Liver (tissue), 9 donors: ENCODE data around the gene MARCHF11. TPM values are rescaled to one million over a fixed set of nuclear protein-coding genes. Genes with fewer than 3 reads are reported as not detected.

Experiments used
- DNase-seq: peaks from one replicate; pipeline ENCODE4 v3.0.0-alpha.2; 2017; ENCODE audit warnings: low spot score
- H3K27ac ChIP-seq, 2 donors: one replicate each; pipeline ENCODE4 v1.7.0; 2013; ENCODE audit warnings: inconsistent platforms in 2 of 2, low read length in 2 of 2, control low read depth in 1 of 2, low read depth in 1 of 2, mild to moderate bottlenecking in 1 of 2
- H3K27me3 ChIP-seq, 4 donors: one replicate each; pipeline versions ENCODE4 v1.6.1 to v1.7.0; 2013; ENCODE audit warnings: low read length in 3 of 4, inconsistent platforms in 1 of 4, mild to moderate bottlenecking in 1 of 4, moderate library complexity in 1 of 4; ENCODE audit not compliant: control insufficient read depth in 4 of 4, insufficient read depth in 4 of 4
- H3K36me3 ChIP-seq, 4 donors: one replicate each; pipeline versions ENCODE4 v1.6.1 to v1.7.0; 2013; ENCODE audit warnings: low read length in 3 of 4, mild to moderate bottlenecking in 3 of 4, low read depth in 1 of 4, moderate library complexity in 1 of 4; ENCODE audit not compliant: control insufficient read depth in 4 of 4, insufficient read depth in 3 of 4
- H3K4me1 ChIP-seq, 4 donors: one replicate each; pipeline versions ENCODE4 v1.6.1 to v1.7.0; 2013; ENCODE audit warnings: low read length in 3 of 4, mild to moderate bottlenecking in 3 of 4, moderate library complexity in 1 of 4; ENCODE audit not compliant: control insufficient read depth in 4 of 4, insufficient read depth in 4 of 4
- H3K4me3 ChIP-seq, 3 donors: one replicate each; pipeline versions ENCODE4 v1.6.1 to v1.7.0; 2013; ENCODE audit warnings: low read length in 3 of 3, control low read depth in 1 of 3, low read depth in 1 of 3, mild to moderate bottlenecking in 1 of 3
- H3K9ac ChIP-seq, 2 donors: one replicate each; pipeline ENCODE4 v1.7.0; 2013; ENCODE audit warnings: low read length in 2 of 2, mild to moderate bottlenecking in 2 of 2, moderate library complexity in 2 of 2, control low read depth in 1 of 2, low read depth in 1 of 2
- H3K9me3 ChIP-seq, 4 donors: one replicate each; pipeline versions ENCODE4 v1.6.1 to v1.7.0; 2013; ENCODE audit warnings: low read length in 3 of 4; ENCODE audit not compliant: control insufficient read depth in 4 of 4
- EGR1 ChIP-seq, 2 donors: IDR thresholded peaks; 2 replicates each; pipeline ENCODE4 v1.6.1; 2016 to 2018; ENCODE audit warnings: antibody characterized with exemption in 2 of 2, low read depth in 2 of 2
- FOXA1 ChIP-seq: IDR thresholded peaks from 2 replicates; pipeline ENCODE4 v1.6.1; 2016; ENCODE audit warnings: antibody characterized with exemption
- FOXA2 ChIP-seq: IDR thresholded peaks from 2 replicates; pipeline ENCODE4 v1.6.1; 2016; ENCODE audit warnings: antibody characterized with exemption
- GABPA ChIP-seq, 2 donors: IDR thresholded peaks in 1 of 2; conservative IDR thresholded peaks in 1 of 2; 2 replicates each; pipeline ENCODE4 v1.6.1; 2016; ENCODE audit warnings: antibody characterized with exemption in 2 of 2, mild to moderate bottlenecking in 1 of 2, moderate library complexity in 1 of 2
- HNF4A ChIP-seq, 2 donors: conservative IDR thresholded peaks; 2 replicates each; pipeline ENCODE4 v1.6.1; 2016; ENCODE audit warnings: antibody characterized with exemption in 2 of 2, mild to moderate bottlenecking in 2 of 2
- HNF4G ChIP-seq: IDR thresholded peaks from 2 replicates; pipeline ENCODE4 v1.6.1; 2016; ENCODE audit warnings: antibody characterized with exemption
- JUND ChIP-seq, 2 donors: IDR thresholded peaks; 2 replicates each; pipeline ENCODE4 v1.6.1; 2016; ENCODE audit warnings: antibody characterized with exemption in 2 of 2
- NR2F2 ChIP-seq: IDR thresholded peaks from 2 replicates; pipeline ENCODE4 v1.6.1; 2016; ENCODE audit warnings: antibody characterized with exemption
- RAD21 ChIP-seq, 2 donors: IDR thresholded peaks; 2 replicates each; pipeline ENCODE4 v1.6.1; 2016; ENCODE audit warnings: antibody characterized with exemption in 2 of 2, mild to moderate bottlenecking in 2 of 2
- RXRA ChIP-seq, 2 donors: IDR thresholded peaks; 2 replicates each; pipeline ENCODE4 v1.6.1; 2017 to 2018; ENCODE audit warnings: antibody characterized with exemption in 2 of 2, mild to moderate bottlenecking in 1 of 2
- SP1 ChIP-seq: IDR thresholded peaks from 2 replicates; pipeline ENCODE4 v1.6.1; 2018; ENCODE audit warnings: antibody characterized with exemption, mild to moderate bottlenecking
- TAF1 ChIP-seq: conservative IDR thresholded peaks from 2 replicates; pipeline ENCODE4 v1.6.1; 2016; ENCODE audit warnings: antibody characterized with exemption, mild to moderate bottlenecking
- YY1 ChIP-seq: IDR thresholded peaks from 2 replicates; pipeline ENCODE4 v1.6.1; 2016; ENCODE audit warnings: antibody characterized with exemption, mild to moderate bottlenecking
- WGBS: extraction: QIAGEN DNeasy Blood & Tissue Kit; methylation state at CpG from one replicate; pipeline ENCODE4 v1.1.7; 2013; 5-methylcytosine and 5-hydroxymethylcytosine counted together
- polyA plus RNA-seq, 2 donors: library from polyadenylated mRNA; stranded (reverse) in 1 of 2; unstranded in 1 of 2; fragments of 200-250 nt in 1 of 2; fragments of >200 nt in 1 of 2; fragmentation: Nextera tagmentation in 1 of 2; extraction: Ambion mirVana in 1 of 2; gene quantifications; one replicate each; pipeline versions ENCODE4 v1.2.1 to v1.2.3, GENCODE V29; 2013 to 2015
- total RNA-seq, 2 donors: library from RNA; depleted of rRNA; stranded (reverse); fragments of >200 nt; gene quantifications; one replicate each; pipeline ENCODE4 v1.2.3, GENCODE V29; 2014
- TF ChIP-seq, protein P1 (sequence below): IDR thresholded peaks from 2 replicates; pipeline ENCODE4 v1.6.1; 2016; ENCODE audit warnings: antibody characterized with exemption
- TF ChIP-seq, protein P2 (sequence below): IDR thresholded peaks from 2 replicates; pipeline ENCODE4 v1.6.1; 2016; ENCODE audit warnings: antibody characterized with exemption, mild to moderate bottlenecking
- TF ChIP-seq, protein P3 (sequence below): IDR thresholded peaks from 2 replicates; pipeline ENCODE4 v1.6.1; 2016; ENCODE audit warnings: antibody characterized with exemption
- TF ChIP-seq, protein P4 (sequence below): IDR thresholded peaks from 2 replicates; pipeline ENCODE4 v1.6.1; 2016; ENCODE audit warnings: antibody characterized with exemption
- donor health status: healthy.
- donor health status: healthy.
- donor health status: healthy.
- donor health status: healthy.
- donor health status: healthy.

MARCHF11 gene
- total and polyA plus RNA-seq, 4 donors, result 0.05 TPM; not detected in 3

DNA sequence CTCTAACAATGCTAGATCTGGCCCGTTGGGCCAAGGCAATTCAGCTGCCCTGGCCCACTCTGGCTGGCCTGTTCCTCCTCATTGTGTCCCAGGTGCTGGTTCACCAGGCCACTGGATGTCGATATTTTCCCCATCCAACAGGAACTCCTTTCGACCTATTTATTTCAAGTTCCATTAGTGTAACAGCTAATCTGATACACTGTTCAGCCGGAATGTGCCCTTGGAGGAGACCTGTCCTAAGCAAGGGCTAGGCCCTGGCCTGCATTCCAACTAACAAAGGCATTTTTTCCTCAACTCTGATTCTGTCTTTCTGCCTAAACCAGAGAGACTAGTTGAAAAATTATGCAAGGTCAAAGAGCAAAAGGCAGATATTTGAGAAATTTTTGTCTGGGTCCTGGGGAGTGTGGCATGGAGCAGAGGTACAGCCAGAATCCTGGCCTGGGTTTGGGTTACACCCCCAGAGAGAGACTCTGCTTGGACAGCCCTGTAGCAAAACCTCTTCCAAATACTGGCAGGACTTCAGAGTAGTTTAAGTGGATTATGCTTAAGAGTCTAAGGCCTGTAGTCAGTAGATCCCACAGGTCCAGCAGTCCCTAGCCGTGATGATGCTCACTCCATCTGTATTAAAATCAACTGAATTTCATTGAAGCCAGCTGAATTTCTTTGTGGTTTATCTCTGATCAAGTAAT is 36.1 kb downstream of the MARCHF11 start:
- Histone ChIP-seq H3K27ac (no peak overlapping the region), H3K27me3 (peaks cover 0 to 2% (median 0%) of the 10 kb centered on the region in 4 donors), H3K9me3 (no peaks in the 10 kb centered on the region), H3K9ac (no peak overlapping the region), H3K4me1 (no peaks in the 10 kb centered on the region), H3K4me3 (no peak overlapping the region), H3K36me3 (no peaks in the 10 kb centered on the region)
- WGBS, result 64% methylated on average over 5 of the region's 5 CpGs
- no peak for DNase-seq
- TF ChIP-seq JUND (IDR thresholded peaks at IDR 0.05) (no peak), HNF4G (no peak)

DNA sequence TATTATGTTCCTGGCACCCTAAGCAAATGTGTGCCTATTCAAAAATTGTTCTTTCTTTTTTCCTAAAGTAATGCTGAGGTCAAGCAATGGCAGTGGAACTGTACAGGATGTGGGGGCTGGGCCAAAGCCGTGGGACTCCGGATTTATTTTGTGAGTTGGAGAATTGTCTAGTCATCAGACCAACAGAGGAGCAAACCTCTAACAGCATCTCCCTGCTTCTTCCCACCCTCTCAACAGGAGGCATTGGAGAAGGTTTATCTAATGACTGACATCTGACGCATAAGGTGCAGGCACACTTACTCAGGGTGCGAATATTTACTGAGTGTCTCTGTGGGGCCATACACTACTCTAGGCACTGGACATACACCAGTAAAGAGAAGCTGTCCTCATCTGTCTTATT is 38.6 kb downstream of the MARCHF11 start:
- DNase-seq, result no peak
- Histone ChIP-seq H3K36me3 (no peaks in the 10 kb centered on the region), H3K4me1 (no peaks in the 10 kb centered on the region), H3K27ac (no peak overlapping the region), H3K9ac (no peak overlapping the region), H3K4me3 (no peak overlapping the region), H3K27me3 (no peaks in the 10 kb centered on the region), H3K9me3 (peaks cover 0 to 5% (median 0%) of the 10 kb centered on the region in 4 donors)
- WGBS, result 70% methylated on average over 4 of the region's 4 CpGs
- TF ChIP-seq FOXA2, result no peak
- TF ChIP-seq, protein P1, sequence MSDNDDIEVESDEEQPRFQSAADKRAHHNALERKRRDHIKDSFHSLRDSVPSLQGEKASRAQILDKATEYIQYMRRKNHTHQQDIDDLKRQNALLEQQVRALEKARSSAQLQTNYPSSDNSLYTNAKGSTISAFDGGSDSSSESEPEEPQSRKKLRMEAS, result no peak
- TF ChIP-seq, protein P2, sequence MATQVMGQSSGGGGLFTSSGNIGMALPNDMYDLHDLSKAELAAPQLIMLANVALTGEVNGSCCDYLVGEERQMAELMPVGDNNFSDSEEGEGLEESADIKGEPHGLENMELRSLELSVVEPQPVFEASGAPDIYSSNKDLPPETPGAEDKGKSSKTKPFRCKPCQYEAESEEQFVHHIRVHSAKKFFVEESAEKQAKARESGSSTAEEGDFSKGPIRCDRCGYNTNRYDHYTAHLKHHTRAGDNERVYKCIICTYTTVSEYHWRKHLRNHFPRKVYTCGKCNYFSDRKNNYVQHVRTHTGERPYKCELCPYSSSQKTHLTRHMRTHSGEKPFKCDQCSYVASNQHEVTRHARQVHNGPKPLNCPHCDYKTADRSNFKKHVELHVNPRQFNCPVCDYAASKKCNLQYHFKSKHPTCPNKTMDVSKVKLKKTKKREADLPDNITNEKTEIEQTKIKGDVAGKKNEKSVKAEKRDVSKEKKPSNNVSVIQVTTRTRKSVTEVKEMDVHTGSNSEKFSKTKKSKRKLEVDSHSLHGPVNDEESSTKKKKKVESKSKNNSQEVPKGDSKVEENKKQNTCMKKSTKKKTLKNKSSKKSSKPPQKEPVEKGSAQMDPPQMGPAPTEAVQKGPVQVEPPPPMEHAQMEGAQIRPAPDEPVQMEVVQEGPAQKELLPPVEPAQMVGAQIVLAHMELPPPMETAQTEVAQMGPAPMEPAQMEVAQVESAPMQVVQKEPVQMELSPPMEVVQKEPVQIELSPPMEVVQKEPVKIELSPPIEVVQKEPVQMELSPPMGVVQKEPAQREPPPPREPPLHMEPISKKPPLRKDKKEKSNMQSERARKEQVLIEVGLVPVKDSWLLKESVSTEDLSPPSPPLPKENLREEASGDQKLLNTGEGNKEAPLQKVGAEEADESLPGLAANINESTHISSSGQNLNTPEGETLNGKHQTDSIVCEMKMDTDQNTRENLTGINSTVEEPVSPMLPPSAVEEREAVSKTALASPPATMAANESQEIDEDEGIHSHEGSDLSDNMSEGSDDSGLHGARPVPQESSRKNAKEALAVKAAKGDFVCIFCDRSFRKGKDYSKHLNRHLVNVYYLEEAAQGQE, result no peak
- no peak for TF ChIP-seq GABPA (IDR thresholded peaks at IDR 0.05 in 1 of 2, conservative IDR thresholded peaks at IDR 0.05 in 1 of 2)
- TF ChIP-seq FOXA1, result no peak
- TF ChIP-seq EGR1 (IDR thresholded peaks at IDR 0.05; ENCODE audit: low read depth in 2 of 2), result no peak
- no peak for TF ChIP-seq NR2F2
- no peak for TF ChIP-seq JUND (IDR thresholded peaks at IDR 0.05)
- TF ChIP-seq, protein P3, sequence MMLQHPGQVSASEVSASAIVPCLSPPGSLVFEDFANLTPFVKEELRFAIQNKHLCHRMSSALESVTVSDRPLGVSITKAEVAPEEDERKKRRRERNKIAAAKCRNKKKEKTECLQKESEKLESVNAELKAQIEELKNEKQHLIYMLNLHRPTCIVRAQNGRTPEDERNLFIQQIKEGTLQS, result no peak
- no peak for TF ChIP-seq SP1
- TF ChIP-seq TAF1, result no peak
- no peak for TF ChIP-seq YY1
- no peak for TF ChIP-seq HNF4A (conservative IDR thresholded peaks at IDR 0.05)
- no peak for TF ChIP-seq RXRA (IDR thresholded peaks at IDR 0.05)
- TF ChIP-seq RAD21 (IDR thresholded peaks at IDR 0.05), result no peak
- no peak for TF ChIP-seq HNF4G

DNA sequence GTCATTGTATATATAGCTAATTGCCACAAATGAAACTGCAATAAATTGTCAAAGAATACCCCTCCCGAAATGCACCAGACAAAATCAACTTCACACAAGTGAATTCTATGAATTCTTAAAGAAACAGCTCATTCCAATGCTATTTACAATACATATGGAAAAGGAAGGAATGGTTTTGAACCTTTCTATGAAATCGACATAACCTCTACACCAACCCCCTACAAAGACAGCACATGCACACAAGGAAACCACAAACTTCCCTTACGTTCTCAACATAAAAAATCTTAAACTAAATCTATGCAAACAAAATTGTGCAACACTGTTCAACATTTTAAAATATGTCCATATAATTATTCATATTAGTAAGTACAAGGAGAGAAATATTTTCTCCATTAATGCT is 39.2 kb downstream of the MARCHF11 start:
- no peaks in the 10 kb centered on the region for H3K36me3 ChIP-seq
- 55% methylated on average over 3 of the region's 3 CpGs for WGBS
- H3K27ac ChIP-seq, result no peak overlapping the region
- DNase-seq, result no peak
- no peak overlapping the region for H3K9ac ChIP-seq
- no peak overlapping the region for H3K4me3 ChIP-seq
- no peaks in the 10 kb centered on the region for H3K27me3 ChIP-seq
- H3K4me1 ChIP-seq, result no peaks in the 10 kb centered on the region
- peaks cover 0 to 5% (median 0%) of the 10 kb centered on the region in 4 donors for H3K9me3 ChIP-seq
- no peak for TF ChIP-seq RAD21 (IDR thresholded peaks at IDR 0.05)
- no peak for TF ChIP-seq HNF4G
- TF ChIP-seq RXRA (IDR thresholded peaks at IDR 0.05), result no peak
- TF ChIP-seq, protein P2, result no peak
- no peak for TF ChIP-seq SP1
- TF ChIP-seq FOXA2, result no peak
- TF ChIP-seq GABPA (IDR thresholded peaks at IDR 0.05 in 1 of 2, conservative IDR thresholded peaks at IDR 0.05 in 1 of 2), result no peak
- TF ChIP-seq, protein P4, sequence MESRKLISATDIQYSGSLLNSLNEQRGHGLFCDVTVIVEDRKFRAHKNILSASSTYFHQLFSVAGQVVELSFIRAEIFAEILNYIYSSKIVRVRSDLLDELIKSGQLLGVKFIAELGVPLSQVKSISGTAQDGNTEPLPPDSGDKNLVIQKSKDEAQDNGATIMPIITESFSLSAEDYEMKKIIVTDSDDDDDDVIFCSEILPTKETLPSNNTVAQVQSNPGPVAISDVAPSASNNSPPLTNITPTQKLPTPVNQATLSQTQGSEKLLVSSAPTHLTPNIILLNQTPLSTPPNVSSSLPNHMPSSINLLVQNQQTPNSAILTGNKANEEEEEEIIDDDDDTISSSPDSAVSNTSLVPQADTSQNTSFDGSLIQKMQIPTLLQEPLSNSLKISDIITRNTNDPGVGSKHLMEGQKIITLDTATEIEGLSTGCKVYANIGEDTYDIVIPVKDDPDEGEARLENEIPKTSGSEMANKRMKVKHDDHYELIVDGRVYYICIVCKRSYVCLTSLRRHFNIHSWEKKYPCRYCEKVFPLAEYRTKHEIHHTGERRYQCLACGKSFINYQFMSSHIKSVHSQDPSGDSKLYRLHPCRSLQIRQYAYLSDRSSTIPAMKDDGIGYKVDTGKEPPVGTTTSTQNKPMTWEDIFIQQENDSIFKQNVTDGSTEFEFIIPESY, result no peak
- no peak for TF ChIP-seq TAF1
- no peak for TF ChIP-seq FOXA1
- TF ChIP-seq NR2F2, result no peak
- TF ChIP-seq, protein P3, result no peak
- TF ChIP-seq EGR1 (IDR thresholded peaks at IDR 0.05; ENCODE audit: low read depth in 2 of 2), result no peak
